A549 (cell line): ENCODE measurements around the gene ZNF785. TPM values are rescaled to one million over a fixed set of nuclear protein-coding genes. Genes with fewer than 3 reads are reported as not detected.

ENCODE experiments used
- ATAC-seq, 2 experiments: fragments of 200-7000 bp in 1 of 2; fragments of >200 bp in 1 of 2; cut with Nextera tagmentation in 1 of 2; cut with Tn5 transposase in 1 of 2; 3 replicates each; pipeline versions ENCODE4 v1.8.0 to v1.9.1; 2018 to 2020; ENCODE audit warnings: mild to moderate bottlenecking in 1 of 2, moderate library complexity in 1 of 2
- CTCF ChIA-PET: fragments of 300-600 bp; sonication (Branson Sonifier 250); formaldehyde crosslinking; extraction: SDS; loops from one replicate; lab custom pipeline; 2021; ENCODE audit warnings: antibody characterized with exemption, inconsistent platforms; lab: Yijun Ruan, JAX
- POLR2A ChIA-PET: fragments of 350-600 bp; formaldehyde crosslinking; extraction: SDS; loops from one replicate; lab custom pipeline; 2021; ENCODE audit warnings: antibody characterized with exemption, inconsistent platforms; lab: Yijun Ruan, JAX
- DNase-seq, 2 experiments: peaks; one replicate each; pipeline versions ENCODE4 v3.0.0 to v3.0.0-alpha.2; 2011 to 2016; ENCODE audit warnings: low read depth in 1 of 2, low spot score in 1 of 2
- FAIRE-seq: peaks from 2 replicates; lab custom pipeline; 2011; peaks lifted over from hg19 to GRCh38; lab: Jason Lieb, UNC
- H3K27ac ChIP-seq, 2 experiments: fragments of >200 bp; sonication (Bioruptor Twin); formaldehyde crosslinking; 3 replicates each; pipeline ENCODE4 v1.5.1; 2016 to 2017
- H3K4me1 ChIP-seq: fragments of >200 bp; sonication (Bioruptor Twin); formaldehyde crosslinking; 3 replicates; pipeline ENCODE4 v1.6.1; 2016
- H3K4me2 ChIP-seq: fragments of >200 bp; sonication (Bioruptor Twin); formaldehyde crosslinking; 3 replicates; pipeline ENCODE4 v1.6.1; 2016
- H3K4me3 ChIP-seq: fragments of >200 bp; sonication (Bioruptor Twin); formaldehyde crosslinking; 3 replicates; pipeline ENCODE4 v1.5.1; 2016
- H3K9me3 ChIP-seq: fragments of >200 bp; sonication (Bioruptor Twin); formaldehyde crosslinking; 3 replicates; pipeline ENCODE4 v1.6.1; 2016
- ATOH8 ChIP-seq: fragments of 250-450 bp; sonication (Bioruptor Pico); IDR thresholded peaks from 2 replicates; pipeline ENCODE4 v1.5.0; 2020; ENCODE audit warnings: low read depth, mild to moderate bottlenecking, moderate library complexity
- CBX2 ChIP-seq: fragments of 200-600 bp; sonication (generic); IDR thresholded peaks from 2 replicates; pipeline ENCODE4 v1.6.1; 2016; ENCODE audit warnings: low read depth, mild to moderate bottlenecking, borderline replicate concordance
- CBX8 ChIP-seq: fragments of 200-600 bp; sonication (generic); IDR thresholded peaks from 2 replicates; pipeline ENCODE4 v1.6.1; 2016
- CTCF ChIP-seq: fragments of >200 bp; sonication (Bioruptor Twin); formaldehyde crosslinking; IDR thresholded peaks from 3 replicates; pipeline ENCODE4 v1.5.1; 2016
- EHMT2 ChIP-seq: fragments of 200-600 bp; sonication (generic); IDR thresholded peaks from 2 replicates; pipeline ENCODE4 v1.6.1; 2016; ENCODE audit warnings: antibody characterized with exemption, low read depth, mild to moderate bottlenecking, moderate library complexity
- ESRRA ChIP-seq: fragments of 150-350 bp; IDR thresholded peaks from 2 replicates; pipeline ENCODE4 v1.6.1; 2014; ENCODE audit warnings: mild to moderate bottlenecking, low read length, borderline replicate concordance
- GATA3 ChIP-seq: IDR thresholded peaks from 2 replicates; pipeline ENCODE4 v1.6.1; 2012; ENCODE audit warnings: borderline replicate concordance
- HDAC2 ChIP-seq: fragments of 200-600 bp; sonication (generic); IDR thresholded peaks from 2 replicates; pipeline ENCODE4 v1.6.1; 2016
- HES2 ChIP-seq: fragments of >200 bp; sonication (Bioruptor Twin); formaldehyde crosslinking; IDR thresholded peaks from 2 replicates; pipeline ENCODE4 v1.6.1; 2016
- HOXB13 ChIP-seq: fragments of 250-450 bp; sonication (Bioruptor Pico); IDR thresholded peaks from 2 replicates; pipeline ENCODE4 v1.5.0; 2020; ENCODE audit warnings: low read depth, mild to moderate bottlenecking, moderate library complexity
- JUN ChIP-seq, 2 experiments: fragments of >200 bp; sonication (Bioruptor Twin); formaldehyde crosslinking; IDR thresholded peaks; 2 replicates in 1 of 2; 3 replicates in 1 of 2; pipeline ENCODE4 v1.6.1; 2016 to 2017
- KDM5A ChIP-seq: fragments of 200-600 bp; sonication (generic); IDR thresholded peaks from 2 replicates; pipeline ENCODE4 v1.6.1; 2016; ENCODE audit warnings: antibody characterized with exemption, mild to moderate bottlenecking
- MAZ ChIP-seq: fragments of 150-350 bp; IDR thresholded peaks from 2 replicates; pipeline ENCODE4 v1.6.1; 2014; ENCODE audit warnings: antibody characterized with exemption, low read depth, low read length, borderline replicate concordance
- MYC ChIP-seq: IDR thresholded peaks from 2 replicates; pipeline ENCODE4 v1.6.1; 2012; ENCODE audit warnings: mild to moderate bottlenecking, inconsistent platforms, low read length, improper control_type of control experiment, borderline replicate concordance
- NPAS2 ChIP-seq: fragments of 250-450 bp; sonication (Bioruptor Pico); IDR thresholded peaks from 2 replicates; pipeline ENCODE4 v1.8.0; 2022; ENCODE audit warnings: mild to moderate bottlenecking, moderate library complexity, borderline replicate concordance
- NR3C1 ChIP-seq: fragments of >200 bp; sonication (Bioruptor Twin); formaldehyde crosslinking; IDR thresholded peaks from 3 replicates; pipeline ENCODE4 v1.6.1; 2017
- RARB ChIP-seq: fragments of 250-450 bp; sonication (Bioruptor Pico); IDR thresholded peaks from 2 replicates; pipeline ENCODE4 v1.8.0; 2021; ENCODE audit warnings: mild to moderate bottlenecking, moderate library complexity
- RNF2 ChIP-seq: fragments of 200-600 bp; sonication (generic); IDR thresholded peaks from 2 replicates; pipeline ENCODE4 v1.6.1; 2016; ENCODE audit warnings: low read depth, mild to moderate bottlenecking, antibody characterized with exemption, moderate library complexity, borderline replicate concordance
- TFCP2L1 ChIP-seq: fragments of 250-450 bp; sonication (Bioruptor Pico); IDR thresholded peaks from 2 replicates; pipeline ENCODE4 v1.5.0; 2021; ENCODE audit warnings: mild to moderate bottlenecking
- WGBS: methylation state at CpG from one replicate; pipeline ENCODE4 v1.1.6; 2017; ENCODE audit errors: missing lambda C conversion rate; 5-methylcytosine and 5-hydroxymethylcytosine counted together
- polyA plus RNA-seq, 4 experiments: library from polyadenylated mRNA; depleted of rRNA in 3 of 4; stranded (reverse); fragments of >200 nt; fragmentation: RNase III in 1 of 4; extraction: RNeasy Plus Mini Kit Qiagen cat#74134 plus additional on column Dnase treatment in 1 of 4; gene quantifications; 2 replicates in 3 of 4; 3 replicates in 1 of 4; pipeline ENCODE4 v1.2.3, GENCODE V29; 2011 to 2017
- TF ChIP-seq, protein P1 (sequence below): fragments of 200-600 bp; sonication (generic); IDR thresholded peaks from 2 replicates; pipeline ENCODE4 v1.6.1; 2016; ENCODE audit warnings: antibody characterized with exemption, mild to moderate bottlenecking, moderate library complexity

ZNF785 gene
- polyA plus RNA-seq, 2 of the 4 experiments (the other 2 are of a cell fraction) = not detected

DNA sequence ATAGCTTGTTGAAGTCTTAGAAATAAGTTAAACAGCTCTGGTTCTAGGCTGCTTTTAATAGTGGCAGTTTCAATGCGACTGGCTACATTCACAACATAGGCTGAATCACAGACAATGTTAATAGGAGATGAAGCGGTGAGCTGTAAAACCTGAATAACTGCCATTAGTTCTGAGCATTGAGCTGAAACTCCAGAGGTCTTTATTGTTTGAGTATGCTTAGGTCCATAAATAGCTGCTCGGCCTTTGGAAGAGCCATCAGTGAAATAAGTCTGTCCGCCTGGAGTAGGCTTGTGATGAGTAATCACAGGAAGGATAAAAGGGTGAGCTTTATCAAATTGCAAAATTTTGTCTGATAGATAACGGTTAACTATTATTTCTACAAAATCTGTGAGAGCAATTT is 34.1 kb upstream of the ZNF785 start:
- CTCF ChIA-PET = interaction anchor here (0.8 to 5.6 kb wide), 7 partner anchors 9 to 249 kb away, joined by 3 to 20 read pairs (median 7); partner anchors contain the start of gene DCTPP1
- peaks cover 13% of the 10 kb centered on the region; the same call in 2 of the 3 replicates for H3K4me1 ChIP-seq

DNA sequence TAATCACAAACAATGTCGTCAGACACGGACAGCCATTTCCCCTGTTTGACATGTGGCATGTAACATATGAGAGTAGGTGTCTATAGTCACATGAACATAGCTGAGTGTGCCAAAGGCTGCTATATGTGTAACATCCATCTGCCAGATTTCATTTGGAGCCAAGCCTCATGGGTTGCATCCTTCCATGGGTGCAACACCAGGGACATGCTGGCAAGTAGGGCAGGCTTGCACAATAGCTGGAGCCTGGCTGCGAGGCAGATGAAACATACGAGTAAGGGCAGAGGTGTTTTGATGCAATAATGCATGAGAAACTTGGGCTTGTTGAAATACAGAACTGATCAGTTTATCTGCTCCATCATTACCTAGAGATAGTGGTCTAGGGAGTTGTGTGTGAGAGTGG is 33.7 kb upstream of the ZNF785 start:
- Histone ChIP-seq H3K9me3 (no peaks in the 10 kb centered on the region), H3K4me1 (peaks cover 13% of the 10 kb centered on the region; the same call in 2 of the 3 replicates), H3K4me3 (no peak overlapping the region), H3K27ac (no peak overlapping the region), H3K4me2 (no peak overlapping the region)
- no peak for TF ChIP-seq HOXB13
- TF ChIP-seq, protein P1, sequence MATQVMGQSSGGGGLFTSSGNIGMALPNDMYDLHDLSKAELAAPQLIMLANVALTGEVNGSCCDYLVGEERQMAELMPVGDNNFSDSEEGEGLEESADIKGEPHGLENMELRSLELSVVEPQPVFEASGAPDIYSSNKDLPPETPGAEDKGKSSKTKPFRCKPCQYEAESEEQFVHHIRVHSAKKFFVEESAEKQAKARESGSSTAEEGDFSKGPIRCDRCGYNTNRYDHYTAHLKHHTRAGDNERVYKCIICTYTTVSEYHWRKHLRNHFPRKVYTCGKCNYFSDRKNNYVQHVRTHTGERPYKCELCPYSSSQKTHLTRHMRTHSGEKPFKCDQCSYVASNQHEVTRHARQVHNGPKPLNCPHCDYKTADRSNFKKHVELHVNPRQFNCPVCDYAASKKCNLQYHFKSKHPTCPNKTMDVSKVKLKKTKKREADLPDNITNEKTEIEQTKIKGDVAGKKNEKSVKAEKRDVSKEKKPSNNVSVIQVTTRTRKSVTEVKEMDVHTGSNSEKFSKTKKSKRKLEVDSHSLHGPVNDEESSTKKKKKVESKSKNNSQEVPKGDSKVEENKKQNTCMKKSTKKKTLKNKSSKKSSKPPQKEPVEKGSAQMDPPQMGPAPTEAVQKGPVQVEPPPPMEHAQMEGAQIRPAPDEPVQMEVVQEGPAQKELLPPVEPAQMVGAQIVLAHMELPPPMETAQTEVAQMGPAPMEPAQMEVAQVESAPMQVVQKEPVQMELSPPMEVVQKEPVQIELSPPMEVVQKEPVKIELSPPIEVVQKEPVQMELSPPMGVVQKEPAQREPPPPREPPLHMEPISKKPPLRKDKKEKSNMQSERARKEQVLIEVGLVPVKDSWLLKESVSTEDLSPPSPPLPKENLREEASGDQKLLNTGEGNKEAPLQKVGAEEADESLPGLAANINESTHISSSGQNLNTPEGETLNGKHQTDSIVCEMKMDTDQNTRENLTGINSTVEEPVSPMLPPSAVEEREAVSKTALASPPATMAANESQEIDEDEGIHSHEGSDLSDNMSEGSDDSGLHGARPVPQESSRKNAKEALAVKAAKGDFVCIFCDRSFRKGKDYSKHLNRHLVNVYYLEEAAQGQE = no peak
- TF ChIP-seq NR3C1 = no peak
- TF ChIP-seq HES2 = no peak
- TF ChIP-seq ESRRA = no peak
- no peak for TF ChIP-seq HDAC2
- no peak for TF ChIP-seq MAZ
- TF ChIP-seq KDM5A = no peak
- no peak for TF ChIP-seq NPAS2 (CRISPR knock-in tag)
- no peak for TF ChIP-seq EHMT2
- WGBS = 72% methylated on average over 4 of the region's 4 CpGs
- no peak for ATAC-seq
- no peak for DNase-seq
- ChIA-PET CTCF (interaction anchor here (0.8 to 5.6 kb wide), 7 partner anchors 9 to 248 kb away, joined by 3 to 20 read pairs (median 7); partner anchors contain the start of gene DCTPP1), POLR2A (interaction anchor here (1.1 kb wide), 1 partner anchor 9 kb away, joined by 4 read pairs; the partner anchor contains the start of gene ZNF689)
- FAIRE-seq = no peak

More for the DNA sequence above, 34.1 kb upstream of the ZNF785 start:
- ATAC-seq (no peak), FAIRE-seq (no peak), DNase-seq (no peak)
- POLR2A ChIA-PET = interaction anchor here (1.1 kb wide), 1 partner anchor 9 kb away, joined by 4 read pairs; the partner anchor contains the start of gene ZNF689
- Histone ChIP-seq H3K4me3 (no peak overlapping the region), H3K27ac (no peak overlapping the region), H3K4me2 (no peak overlapping the region), H3K9me3 (no peaks in the 10 kb centered on the region)
- TF ChIP-seq TFCP2L1 (CRISPR knock-in tag) = no peak
- TF ChIP-seq CBX2 = no peak
- TF ChIP-seq KDM5A = no peak
- no peak for TF ChIP-seq MYC
- TF ChIP-seq, protein P1 = no peak
- TF ChIP-seq GATA3 = no peak
- no peak for TF ChIP-seq CTCF
- no peak for TF ChIP-seq EHMT2
- TF ChIP-seq RARB (CRISPR knock-in tag) = no peak
- TF ChIP-seq CBX8 = no peak
- TF ChIP-seq JUN (IDR thresholded peaks at IDR 0.05) = no peak
- TF ChIP-seq ATOH8 (CRISPR knock-in tag) = no peak
- TF ChIP-seq RNF2 = no peak
- 78% methylated on average over 5 of the region's 5 CpGs for WGBS
